Stimulated activated naive CD4-positive, alpha-beta T cell (primary cell): ENCODE results near the gene RAC2.

Experiments
- DNase-seq, 6 experiments: peaks; one replicate each; lab custom pipeline; 2025; lab: John Stamatoyannopoulos, UW

RAC2 gene

DNA sequence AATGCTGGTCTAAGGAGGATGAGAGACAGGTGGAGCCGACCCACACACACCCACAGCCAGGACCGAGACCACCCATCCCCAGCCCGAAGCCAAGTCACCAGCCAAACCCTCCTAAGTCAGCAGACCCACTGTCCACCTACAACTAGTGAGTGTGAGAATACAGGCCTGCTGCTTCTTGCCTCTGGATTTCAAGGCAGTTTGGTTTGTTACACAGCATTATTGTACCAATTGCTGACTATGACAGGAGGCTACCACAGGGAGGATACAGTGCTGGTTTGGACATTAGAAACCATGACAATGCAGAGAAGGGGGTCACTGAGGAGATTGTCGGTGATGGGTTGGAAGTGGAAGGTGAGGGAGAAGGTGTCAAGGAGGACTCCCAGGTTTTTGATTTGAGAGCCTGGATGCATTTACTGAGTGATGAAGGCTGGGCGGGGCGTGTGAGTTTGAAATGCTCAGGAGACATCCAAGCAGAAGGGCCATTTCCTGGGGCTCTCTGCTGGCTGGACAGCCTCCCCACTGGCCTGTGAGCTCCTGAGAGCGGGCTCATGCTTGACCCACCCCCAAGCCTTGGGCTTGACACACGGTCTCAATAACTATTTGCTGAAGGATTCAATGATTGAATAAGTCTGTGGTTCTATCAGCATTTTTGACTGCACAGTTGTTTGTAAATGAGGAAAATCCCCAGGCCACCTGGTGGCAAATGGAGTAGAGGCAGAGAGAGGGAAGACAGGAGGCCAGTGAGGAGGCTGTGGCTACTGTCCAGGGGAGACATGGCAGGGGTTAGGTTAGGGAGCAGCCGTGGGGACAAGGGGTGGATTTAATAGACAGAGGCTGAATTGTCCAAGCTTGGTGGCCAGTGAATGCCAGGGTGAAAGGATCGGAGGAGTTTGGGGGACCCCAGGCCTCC lies 22.4 kb downstream of the RAC2 start:
- DNase-seq = no peak

DNA sequence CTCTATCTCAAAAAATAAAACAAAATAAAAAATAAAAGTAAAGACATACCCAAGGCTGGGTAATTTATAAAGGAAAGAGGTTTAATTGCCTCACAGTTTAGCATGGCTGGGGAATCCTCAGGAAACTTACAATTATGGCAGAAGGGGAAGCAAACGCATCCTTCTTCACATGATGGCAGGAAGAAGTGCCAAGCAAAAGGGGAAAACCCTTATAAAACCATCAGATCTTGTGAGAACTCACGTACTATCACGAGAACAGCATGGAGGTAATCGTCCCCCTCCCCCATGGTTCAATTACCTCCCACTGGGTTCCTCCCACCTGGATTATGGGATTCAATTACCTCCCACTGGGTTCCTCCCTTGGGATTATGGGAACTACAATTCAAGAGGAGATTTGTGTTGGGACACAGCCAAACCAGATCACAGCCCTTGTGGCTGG lies 23.5 kb downstream of the RAC2 start:
- DNase-seq = peak in 3 of 6 experiments; percentile 14 to 46 (median 17)

DNA sequence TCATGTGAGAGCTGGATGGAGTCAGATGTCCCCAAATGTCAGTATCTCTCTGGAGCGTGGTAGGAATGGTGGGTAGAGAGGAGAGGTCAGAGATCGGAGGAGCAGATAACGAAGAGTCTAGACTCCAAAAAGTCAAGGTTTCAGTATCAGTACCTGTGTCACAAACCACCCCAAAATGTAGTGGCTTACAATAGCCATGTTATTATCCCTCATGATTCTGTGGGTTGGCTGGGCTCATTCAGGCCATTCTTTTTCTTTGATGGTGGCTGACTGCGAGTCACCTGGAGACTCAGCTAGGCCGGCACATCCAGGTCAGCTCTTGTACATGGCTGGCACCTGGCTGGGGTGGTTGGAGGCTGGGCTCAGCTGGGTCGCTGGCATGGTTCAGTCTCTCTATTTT lies 24.5 kb downstream of the RAC2 start:
- DNase-seq = peak in 1 of 6 experiments; percentile 60

DNA sequence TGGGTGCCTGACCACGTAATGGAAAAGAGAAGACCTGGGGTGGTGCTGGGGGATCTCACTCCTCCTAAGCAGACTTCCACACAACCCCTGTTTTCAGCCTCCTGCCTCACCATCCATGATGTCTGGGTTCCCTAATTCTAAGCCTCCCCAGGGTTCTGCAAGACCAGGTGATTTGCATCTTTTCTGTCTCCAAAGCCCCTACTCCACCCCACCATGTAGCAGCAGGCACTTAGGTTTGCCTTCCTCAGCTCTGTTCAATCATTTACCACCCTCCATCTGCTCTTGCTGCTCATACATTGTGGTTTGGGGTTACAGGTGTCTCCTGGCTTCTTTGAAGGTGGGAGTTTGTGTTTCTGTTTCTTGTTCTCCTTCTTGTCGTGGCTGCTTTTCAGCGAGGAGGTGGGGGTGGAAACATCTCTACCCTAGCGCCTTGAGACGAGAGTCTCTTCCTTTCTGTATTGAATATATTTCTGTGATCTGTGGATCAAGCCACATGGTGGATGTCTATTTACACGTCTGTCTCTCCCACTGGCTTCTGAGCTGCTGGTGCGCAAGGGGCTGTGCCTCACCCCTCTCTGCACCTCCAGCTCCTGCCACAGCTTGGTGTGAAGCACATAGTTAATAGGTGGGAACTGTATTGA lies 25.2 kb downstream of the RAC2 start:
- DNase-seq = peak; percentile 57 to 96 (median 84)

DNA sequence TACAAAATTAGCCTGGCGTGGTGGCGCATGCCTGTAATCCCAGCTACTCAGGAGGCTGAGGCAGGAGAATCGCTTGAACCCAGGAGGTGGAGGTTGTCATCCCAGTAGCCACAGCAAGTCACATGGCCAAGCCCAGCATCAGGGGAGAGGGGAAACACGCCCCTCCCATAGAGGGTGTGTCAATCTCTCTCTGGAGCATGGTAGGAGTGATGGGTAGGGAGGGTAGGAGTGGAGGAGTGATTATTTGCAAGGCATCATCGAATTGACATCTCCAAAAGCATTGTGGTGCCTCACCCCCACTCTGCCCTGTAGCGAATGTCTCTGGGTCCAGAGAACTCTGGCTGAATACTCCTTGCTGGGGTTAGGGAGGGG lies 25.7 kb downstream of the RAC2 start:
- DNase-seq = no peak

DNA sequence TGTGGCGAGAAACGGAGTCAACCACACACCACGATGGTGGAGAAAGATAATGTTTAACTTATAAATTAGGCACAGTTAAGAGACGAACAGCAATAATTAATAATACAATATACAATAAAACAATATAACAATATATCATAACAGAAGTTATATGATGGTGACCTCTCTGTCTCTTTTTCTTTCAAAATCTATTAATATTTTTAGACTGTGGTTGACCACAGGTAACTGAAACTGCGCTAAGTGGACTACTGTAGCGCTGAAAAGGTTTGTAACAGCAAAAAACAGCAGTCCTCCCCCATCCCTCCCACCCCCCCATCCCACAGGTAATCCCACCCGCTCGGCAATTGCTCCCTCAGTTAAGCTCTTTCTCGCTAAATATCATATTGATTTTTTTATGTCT lies 28.2 kb downstream of the RAC2 start:
- no peak for DNase-seq

DNA sequence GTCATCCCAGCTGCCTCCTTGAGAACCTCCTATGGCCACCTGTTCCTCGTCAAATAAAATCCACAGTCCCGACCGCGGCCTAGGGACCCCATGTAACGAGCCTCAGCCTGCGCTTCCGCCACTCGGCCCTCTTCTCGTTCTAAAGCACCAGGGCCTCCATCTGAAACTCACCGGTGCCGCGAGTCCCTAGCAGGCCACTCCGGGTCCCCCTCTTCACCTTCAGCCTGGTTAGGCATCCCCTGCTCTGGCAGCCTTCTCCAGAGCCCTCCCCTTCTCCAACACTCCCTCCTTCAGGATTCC lies 29.4 kb downstream of the RAC2 start:
- DNase-seq = no peak

DNA sequence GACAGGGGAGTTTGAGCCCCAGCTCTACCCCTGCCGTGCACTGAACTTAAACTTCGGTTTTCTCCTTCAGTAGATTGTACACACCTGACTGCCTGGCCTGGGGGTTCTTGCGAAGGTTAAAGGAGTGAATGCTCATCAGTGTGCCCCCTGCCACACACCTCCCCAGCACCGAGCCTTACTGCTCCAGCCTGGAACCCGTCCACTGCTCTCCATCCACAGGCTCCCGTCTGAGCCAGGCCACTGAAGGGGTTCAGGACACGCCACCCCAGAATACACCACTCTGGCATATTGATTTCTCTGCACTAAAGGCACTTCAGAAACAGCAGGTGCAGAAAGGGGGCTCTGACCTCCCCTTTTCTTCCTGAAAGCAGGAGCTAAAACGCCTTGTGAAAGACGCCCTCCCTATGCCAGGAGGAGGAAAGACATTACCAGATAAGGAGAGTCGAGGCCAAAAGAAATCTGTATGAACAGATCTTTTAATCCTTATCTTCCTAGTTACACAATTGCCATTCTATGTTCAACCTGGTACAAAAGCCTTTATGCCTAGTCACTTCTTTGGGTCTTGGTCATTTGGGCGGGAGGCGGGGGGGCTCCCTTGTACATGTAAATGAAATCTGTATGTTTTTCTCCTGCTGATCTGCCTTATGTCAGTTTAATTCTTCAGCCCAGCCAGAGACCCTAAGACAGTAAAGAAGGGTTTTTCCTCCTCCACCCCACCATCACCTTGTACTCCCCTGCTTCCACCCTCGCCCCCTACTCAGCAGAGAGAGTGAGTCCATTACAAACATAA lies 29.9 kb downstream of the RAC2 start:
- DNase-seq = no peak

DNA sequence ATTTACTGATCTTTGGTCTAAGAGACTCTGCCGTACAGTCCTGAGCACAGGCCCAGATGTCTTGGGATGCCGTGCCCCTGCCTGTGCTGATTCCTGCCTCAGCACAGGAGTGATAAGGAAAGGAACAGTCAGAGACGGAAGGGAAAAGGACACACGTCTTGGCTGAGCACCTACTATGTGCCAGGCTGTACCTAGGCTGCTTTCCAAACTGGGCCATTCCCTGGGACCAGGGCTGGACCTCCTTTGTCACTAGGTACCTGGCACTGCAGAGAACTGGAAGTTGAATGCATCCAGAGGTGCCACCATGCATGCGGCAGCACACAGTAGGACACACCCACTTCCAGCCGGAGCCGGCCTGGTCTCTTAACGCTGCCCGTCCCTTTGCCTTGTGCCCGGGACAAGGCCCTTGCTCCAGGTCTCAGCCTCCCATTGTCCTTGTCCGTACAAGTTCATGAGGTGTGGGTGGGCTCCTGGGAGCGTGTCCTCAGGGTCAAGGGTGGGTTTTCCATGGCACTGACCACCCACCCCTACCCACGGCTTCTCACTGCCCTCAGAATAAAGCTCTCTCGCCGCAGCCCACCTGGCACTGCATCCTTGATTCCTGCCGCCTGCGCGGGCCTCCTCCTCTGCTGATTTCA lies 30.7 kb downstream of the RAC2 start:
- no peak for DNase-seq

DNA sequence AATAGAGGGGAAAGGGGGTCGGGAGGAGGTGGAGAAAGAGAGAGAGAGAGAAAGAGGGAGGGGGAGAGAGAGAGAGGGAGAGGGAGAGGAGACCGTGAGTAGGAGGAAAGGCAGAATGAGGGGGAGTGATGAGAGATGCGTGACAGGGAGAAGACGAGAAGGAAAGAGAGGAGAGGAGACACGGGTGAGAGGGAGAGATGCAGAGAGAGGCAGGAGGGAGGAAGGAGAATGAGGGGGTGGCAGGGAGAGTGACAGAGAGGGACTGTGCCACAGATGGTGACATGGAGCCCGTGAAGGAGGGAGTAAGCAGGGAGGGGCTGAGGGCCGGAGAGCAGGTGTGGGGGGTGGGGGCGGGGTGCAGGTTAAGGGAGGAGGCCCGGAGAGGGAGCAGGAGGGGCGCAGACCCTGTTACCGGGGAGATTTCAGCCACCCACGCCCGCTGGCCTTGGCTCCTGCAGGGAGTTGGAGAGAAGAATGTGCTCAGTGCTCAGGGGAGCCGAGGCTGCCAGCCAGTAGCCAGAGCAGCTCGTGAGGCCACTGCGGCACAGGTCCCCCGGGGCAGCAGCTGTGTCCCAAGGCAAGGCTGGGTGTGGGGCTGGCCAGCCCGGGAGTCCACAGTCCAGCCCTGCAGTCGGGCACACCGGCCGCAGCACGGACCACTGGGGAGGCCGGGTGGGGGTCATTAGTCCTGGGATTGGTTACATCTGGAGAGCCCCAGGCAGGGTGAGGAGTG lies 31.7 kb downstream of the RAC2 start, which contains the start of gene SSTR3:
SSTR3 (minus strand) TSS at position 304 of the 733 bp plus-strand sequence. CDS start 4,674 bp downstream, outside the sequence.
- DNase-seq = no peak

DNA sequence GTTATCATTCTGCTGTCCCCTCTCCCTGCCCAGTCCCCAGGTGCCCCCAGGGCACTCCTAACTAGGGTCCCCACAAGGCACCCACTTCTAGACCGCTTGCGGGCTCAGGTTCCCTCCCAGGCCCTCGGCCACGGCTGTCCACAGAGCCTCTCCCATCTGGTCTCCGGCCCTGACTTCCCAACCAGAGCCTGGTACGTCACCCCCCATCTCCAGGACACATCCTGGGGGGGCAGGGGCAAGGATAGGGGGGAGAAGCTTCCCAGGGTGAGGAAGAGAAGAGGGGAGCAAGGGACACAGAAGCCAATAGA lies 32.2 kb downstream of the RAC2 start:
- no peak for DNase-seq

DNA sequence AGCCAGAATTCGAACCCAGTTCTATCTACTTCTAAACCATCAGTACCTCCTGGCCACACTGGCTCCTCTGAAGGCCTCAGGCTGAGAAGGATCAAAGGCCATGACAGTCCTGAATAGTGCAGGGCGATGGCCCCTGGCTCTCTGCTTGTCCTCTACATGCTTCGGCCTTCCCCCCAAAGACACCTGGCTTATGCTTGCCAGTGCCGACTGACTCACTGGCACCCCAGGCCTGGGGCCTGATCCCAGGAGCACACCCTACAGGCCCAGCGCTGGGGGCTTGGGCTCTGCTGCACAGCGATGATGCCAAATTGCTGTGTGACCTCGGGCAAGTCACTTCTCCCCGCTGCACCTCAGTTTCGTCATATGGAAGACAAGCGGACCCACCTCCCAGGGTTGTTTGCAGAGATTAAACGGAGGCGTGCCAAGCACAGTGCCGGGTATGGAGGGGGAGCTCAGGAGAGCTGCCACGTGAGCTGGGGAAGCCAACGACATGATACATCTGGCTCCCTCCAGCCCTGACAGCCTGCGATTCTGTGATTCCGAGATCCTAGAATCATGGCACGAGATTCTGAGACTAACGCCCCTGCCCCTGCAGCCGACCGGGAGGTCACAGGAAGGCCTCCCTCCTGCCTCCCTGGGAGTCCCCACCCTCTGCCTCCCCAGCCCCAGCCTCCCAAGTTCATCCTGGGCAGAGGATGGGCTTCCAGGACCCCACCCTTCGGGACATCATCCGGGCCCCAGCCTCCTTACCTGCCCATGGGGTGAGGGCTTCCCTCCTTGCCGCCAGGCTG lies 32.8 kb downstream of the RAC2 start:
- DNase-seq = no peak

DNA sequence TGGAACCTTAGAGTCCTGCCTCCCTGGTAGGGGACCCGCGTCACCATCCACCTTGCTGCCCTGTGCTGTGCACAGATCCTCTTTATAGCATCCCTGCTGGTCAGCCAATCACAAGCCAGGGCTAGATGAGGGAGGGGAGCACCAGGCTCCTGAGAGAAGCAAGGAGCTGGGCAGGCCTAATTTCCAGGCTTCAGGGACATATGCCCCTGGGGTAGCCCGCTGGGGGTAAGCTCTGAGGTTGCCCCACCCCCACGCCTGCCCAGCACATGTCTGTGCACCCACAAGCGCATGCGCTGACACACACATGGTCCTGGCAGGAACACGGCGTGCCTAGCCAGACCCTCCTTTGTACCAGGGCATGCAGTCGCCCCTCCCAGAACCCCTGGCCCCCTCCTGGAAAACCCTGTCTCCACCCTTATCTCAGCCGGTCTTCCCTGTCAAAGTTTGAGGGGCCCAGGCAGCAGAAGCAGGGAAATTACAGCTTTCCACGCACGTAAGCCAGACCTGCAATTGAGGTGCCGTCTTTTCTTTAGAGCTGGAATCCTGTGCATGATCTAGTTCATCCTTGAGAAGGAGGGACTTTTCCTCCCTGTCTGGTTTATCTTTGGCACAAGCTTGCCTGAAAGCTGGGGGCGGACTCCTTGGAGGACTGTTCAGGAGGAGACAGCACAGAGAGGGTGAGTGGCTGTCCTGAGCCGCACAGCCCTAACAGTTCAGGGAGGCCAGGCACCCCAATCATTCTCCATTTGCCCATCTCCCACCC lies 33.8 kb downstream of the RAC2 start:
- no peak for DNase-seq

DNA sequence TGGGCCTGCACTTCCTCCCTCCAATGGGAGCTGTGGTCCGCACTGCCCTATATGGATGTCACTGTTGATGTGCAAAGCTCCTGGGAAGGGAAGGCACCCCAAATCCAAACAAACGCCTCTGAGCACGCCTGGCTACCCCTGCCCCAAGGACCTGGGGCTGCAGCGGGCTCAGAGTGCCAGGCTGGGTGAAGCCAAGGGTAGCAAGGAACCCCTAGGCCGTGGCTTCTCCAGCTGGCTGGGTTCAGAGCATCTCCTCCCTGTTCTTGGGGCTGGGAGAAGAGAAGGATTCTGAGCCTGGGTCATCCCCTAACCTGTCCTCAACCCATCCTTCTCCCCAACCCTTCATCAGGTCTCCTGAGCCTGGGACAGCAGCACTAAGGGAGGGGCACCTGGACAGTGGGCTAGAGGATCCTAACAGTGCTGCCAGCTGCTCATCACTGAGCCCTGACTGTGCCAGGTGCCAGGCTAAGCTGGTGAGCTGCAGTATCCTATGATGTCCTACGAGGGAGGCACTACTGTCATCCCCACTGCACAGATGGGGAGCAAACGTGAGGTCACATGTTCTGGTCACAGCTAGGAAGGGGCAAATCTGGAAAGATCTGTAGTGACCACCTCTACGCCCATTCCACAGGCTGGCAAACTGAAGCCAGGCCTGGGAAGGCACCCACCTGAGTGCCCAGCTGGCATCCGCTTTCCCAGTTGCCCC lies 34.8 kb downstream of the RAC2 start:
- no peak for DNase-seq

DNA sequence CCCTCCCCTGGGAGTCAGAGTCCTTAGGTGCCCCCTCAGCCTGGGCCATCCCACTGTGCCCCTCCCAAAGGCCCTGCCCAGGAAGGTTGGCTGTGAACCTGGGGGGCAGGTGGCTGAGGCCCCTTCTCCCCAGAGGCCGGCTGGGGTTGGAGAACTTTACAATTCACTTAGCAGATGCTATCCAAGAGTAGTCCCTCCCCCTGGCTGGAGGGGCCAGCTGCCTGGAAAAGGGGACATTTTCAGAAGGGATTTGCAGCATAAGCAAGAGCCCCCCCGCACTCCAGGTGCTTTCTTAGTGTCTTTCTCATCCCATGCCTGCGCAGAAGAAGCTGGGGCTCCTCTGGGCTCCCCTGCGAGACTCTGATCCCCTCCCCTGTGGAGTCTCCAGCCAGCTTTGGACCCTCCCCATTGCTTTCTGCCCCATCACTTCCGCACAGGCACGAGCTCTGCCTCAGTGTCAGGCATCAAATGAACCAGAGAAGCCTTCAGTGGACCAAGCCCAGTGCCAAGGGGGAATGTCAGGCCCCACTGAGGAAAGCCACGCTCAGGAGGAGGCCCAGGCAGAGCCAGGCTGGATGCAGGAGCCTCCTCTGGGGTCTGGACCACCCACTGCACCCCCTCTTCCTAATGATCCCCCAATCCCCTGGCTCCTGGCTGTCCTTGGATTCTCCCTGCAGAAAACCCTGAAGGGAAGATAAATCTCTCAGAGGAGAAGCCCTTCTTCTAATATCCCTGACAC lies 35.5 kb downstream of the RAC2 start:
- DNase-seq = no peak

DNA sequence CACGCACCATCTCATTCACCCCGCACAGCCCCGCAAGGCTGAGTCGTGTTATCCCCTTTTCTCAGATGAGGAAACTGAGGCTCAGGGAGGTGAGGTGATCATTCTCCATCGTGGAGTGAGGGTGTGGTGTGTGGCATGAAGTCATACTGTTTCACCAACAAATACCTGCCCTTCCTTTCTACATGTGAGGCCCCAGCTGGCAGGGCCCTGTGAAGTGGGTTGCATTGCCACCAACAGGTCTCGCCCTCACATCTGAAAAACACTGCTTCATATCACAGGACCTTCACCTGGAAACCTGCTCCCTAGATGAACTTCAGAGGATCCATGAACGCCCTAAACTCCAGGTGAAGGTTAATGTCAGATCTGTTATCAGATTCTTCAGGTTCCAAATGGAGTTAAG lies 36.1 kb downstream of the RAC2 start:
- DNase-seq = peak in 3 of 6 experiments; percentile 55 to 66 (median 61)

DNA sequence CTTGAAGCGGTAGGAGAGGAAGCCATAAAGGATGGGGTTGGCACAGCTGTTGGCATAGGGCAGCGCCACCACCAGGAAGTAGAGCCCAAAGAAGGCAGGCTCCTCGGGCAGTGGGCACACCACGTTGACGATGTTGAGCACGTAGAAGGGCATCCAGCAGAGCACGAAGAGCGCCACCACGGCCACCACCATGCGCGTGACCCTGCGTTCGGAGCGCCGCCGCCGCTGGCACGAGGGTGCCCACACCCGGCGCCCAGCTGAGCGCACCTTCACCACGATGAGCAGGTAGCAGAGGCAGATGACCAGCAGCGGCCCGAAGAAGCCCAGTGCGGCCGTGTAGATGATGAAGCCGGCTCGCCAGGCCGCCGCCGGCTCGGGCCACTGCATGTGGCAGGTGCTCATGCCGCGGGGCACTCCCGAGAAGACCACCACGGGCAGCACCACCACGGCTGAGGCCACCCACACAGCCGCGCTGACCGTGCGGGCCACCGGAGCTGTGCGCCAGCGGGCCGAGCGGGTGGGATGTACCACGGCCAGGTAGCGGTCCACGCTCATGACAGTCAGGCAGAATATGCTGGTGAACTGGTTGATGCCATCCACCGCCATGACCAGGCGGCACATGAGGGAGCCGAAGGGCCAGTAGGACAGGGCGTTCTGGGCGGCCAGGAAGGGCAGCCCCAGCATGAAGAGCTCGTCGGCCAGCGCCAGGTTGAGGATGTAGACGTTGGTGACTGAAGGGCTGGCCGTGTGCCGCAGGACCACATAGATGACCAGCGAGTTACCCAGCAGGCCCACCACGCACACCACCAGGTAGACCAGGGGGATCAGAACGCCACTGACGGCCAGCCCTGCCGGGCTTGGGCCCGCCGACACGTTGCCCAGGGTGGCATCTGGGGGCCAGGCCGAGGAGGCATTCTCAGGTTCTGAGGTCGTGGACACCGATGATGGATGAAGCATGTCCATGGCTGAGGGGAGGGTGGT lies 36.9 kb downstream of the RAC2 start:
- DNase-seq = no peak
